GM12891 (cell line): ENCODE measurements around the gene FLT1.

ENCODE experiments used
- POLR2A ChIP-seq: IDR thresholded peaks from 2 replicates; pipeline ENCODE4 v1.6.1; 2011; ENCODE audit warnings: low read depth, low read length, control low read depth
- POLR2AphosphoS5 ChIP-seq: IDR thresholded peaks from 2 replicates; pipeline ENCODE4 v1.6.1; 2011; ENCODE audit warnings: low read depth, low read length, control low read depth

- TF ChIP-seq POLR2A (no peak), POLR2AphosphoS5 (no peak)
Observed at GRCh38 chr13:28425793-28426192, 69.1 kb downstream of the FLT1 start.
